GM12878 (cell line): ENCODE measurements around the gene WDFY1.

Source experiments
- CTCF ChIP-seq, 3 experiments: IDR thresholded peaks in 2 of 3; conservative IDR thresholded peaks in 1 of 3; 2 replicates each; pipeline ENCODE4 v1.5.1; 2011; ENCODE audit warnings: low read depth in 3 of 3, low read length in 3 of 3, mild to moderate bottlenecking in 3 of 3, control low read depth in 2 of 3, moderate library complexity in 2 of 3, inconsistent platforms in 1 of 3, mixed read lengths in 1 of 3; ENCODE audit not compliant: control insufficient read depth in 2 of 3, insufficient read depth in 1 of 3; ENCODE audit errors: extremely low read depth in 1 of 3
- EP300 ChIP-seq, 2 experiments: fragments of 150-350 bp in 1 of 2; IDR thresholded peaks; 2 replicates each; pipeline ENCODE4 v1.6.1; 2011 to 2012; ENCODE audit warnings: low read depth in 2 of 2, low read length in 2 of 2, borderline replicate concordance in 1 of 2, improper control_type of control experiment in 1 of 2, inconsistent platforms in 1 of 2; ENCODE audit not compliant: control insufficient read depth in 1 of 2
- EZH2 ChIP-seq: IDR thresholded peaks from 2 replicates; pipeline ENCODE4 v1.6.1; 2012; ENCODE audit warnings: low read depth, mild to moderate bottlenecking, control low read depth, inconsistent platforms, low read length, borderline replicate concordance; ENCODE audit not compliant: control insufficient read depth
- JUNB ChIP-seq: IDR thresholded peaks from 2 replicates; pipeline ENCODE4 v1.6.1; 2016; ENCODE audit warnings: antibody characterized with exemption, mild to moderate bottlenecking
- POLR2A ChIP-seq: IDR thresholded peaks from 2 replicates; pipeline ENCODE4 v1.6.1; 2011; ENCODE audit warnings: low read depth, mild to moderate bottlenecking, low read length
- POLR2AphosphoS2 ChIP-seq: IDR thresholded peaks from 2 replicates; pipeline ENCODE4 v1.6.1; 2011; ENCODE audit warnings: low read depth, mild to moderate bottlenecking, low read length, improper control_type of control experiment, moderate library complexity
- TBL1XR1 ChIP-seq: IDR thresholded peaks from 2 replicates; pipeline ENCODE4 v1.6.1; 2012; ENCODE audit warnings: low read depth, low read length, improper control_type of control experiment
- USF2 ChIP-seq: IDR thresholded peaks from 2 replicates; pipeline ENCODE4 v1.6.1; 2011; ENCODE audit warnings: low read depth, low read length, improper control_type of control experiment, borderline replicate concordance

GRCh38 chr2:223957092-223957851, 12.1 kb upstream of the WDFY1 start, which contains the start of gene MRPL44:
- TF ChIP-seq JUNB (no peak), POLR2A (peak; percentile 96), EP300 (IDR thresholded peaks at IDR 0.05; ENCODE audit: borderline replicate concordance in 1 of 2, control insufficient read depth in 1 of 2, low read depth in 2 of 2, low read length in 2 of 2) (no peak), USF2 (no peak), POLR2AphosphoS2 (peak; percentile 78; the same call in 1 of the 2 replicates), CTCF (IDR thresholded peaks at IDR 0.05 in 2 of 3, conservative IDR thresholded peaks at IDR 0.05 in 1 of 3; ENCODE audit: control insufficient read depth in 2 of 3, extremely low read depth in 1 of 3, insufficient read depth in 1 of 3, low read depth in 3 of 3, low read length in 3 of 3) (no peak), TBL1XR1 (peak; percentile 87; the same call in 1 of the 2 replicates), EZH2 (no peak)
